GM12801 (cell line): Measurements from ENCODE around the gene BLOC1S4.

Experiments
- TF ChIP-seq, protein P1 (sequence below): IDR thresholded peaks from one replicate; pipeline ENCODE4 v1.5.1; 2011; ENCODE audit warnings: control low read depth; ENCODE audit not compliant: insufficient read length; ENCODE audit errors: extremely low read depth

BLOC1S4 gene

DNA sequence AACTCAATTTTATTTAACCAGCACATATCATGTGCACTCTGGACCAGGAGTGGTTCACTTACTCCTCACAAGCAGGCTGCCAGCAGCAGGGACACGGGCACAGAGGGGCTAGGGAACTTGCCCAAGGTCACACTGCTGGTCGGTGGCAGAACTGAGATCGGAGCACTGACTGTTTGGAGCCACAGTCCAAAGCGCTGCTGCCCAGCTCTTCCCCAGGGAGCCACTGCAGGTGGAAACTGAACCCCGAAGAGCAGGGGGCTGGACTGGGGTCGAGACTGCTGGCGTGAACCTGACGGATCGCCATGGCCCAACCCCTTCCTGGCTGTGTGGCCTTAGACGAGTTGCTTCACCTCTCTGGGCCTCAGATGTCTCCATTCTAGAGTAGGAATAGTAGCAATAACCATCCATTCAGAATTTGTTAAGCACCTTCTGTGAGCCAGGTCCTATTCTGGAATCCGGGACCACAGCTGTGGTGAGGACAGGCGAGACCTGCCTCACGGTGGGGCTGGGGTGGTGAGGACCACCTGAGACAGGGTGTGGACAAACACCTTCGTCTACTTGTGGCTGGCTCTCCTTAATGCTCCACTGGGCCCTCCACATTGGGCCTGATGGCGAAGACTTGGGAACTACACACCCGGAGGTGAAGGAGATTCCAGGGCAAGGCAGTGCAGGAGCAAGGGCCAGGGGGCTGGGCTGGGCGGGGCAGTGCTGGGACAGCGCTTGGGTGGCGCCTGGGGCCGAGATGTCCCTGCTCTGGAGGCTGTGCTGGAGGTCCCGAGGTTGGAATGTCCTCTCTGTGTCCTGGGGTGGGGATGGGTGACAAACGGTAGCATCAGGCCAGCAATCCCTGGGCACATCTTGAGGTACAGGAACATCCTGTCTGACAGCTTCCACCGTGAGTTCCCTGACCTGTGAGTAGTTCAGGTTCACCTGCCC is 34.6 kb downstream of the BLOC1S4 start:
- TF ChIP-seq, protein P1, sequence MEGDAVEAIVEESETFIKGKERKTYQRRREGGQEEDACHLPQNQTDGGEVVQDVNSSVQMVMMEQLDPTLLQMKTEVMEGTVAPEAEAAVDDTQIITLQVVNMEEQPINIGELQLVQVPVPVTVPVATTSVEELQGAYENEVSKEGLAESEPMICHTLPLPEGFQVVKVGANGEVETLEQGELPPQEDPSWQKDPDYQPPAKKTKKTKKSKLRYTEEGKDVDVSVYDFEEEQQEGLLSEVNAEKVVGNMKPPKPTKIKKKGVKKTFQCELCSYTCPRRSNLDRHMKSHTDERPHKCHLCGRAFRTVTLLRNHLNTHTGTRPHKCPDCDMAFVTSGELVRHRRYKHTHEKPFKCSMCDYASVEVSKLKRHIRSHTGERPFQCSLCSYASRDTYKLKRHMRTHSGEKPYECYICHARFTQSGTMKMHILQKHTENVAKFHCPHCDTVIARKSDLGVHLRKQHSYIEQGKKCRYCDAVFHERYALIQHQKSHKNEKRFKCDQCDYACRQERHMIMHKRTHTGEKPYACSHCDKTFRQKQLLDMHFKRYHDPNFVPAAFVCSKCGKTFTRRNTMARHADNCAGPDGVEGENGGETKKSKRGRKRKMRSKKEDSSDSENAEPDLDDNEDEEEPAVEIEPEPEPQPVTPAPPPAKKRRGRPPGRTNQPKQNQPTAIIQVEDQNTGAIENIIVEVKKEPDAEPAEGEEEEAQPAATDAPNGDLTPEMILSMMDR: no peak

DNA sequence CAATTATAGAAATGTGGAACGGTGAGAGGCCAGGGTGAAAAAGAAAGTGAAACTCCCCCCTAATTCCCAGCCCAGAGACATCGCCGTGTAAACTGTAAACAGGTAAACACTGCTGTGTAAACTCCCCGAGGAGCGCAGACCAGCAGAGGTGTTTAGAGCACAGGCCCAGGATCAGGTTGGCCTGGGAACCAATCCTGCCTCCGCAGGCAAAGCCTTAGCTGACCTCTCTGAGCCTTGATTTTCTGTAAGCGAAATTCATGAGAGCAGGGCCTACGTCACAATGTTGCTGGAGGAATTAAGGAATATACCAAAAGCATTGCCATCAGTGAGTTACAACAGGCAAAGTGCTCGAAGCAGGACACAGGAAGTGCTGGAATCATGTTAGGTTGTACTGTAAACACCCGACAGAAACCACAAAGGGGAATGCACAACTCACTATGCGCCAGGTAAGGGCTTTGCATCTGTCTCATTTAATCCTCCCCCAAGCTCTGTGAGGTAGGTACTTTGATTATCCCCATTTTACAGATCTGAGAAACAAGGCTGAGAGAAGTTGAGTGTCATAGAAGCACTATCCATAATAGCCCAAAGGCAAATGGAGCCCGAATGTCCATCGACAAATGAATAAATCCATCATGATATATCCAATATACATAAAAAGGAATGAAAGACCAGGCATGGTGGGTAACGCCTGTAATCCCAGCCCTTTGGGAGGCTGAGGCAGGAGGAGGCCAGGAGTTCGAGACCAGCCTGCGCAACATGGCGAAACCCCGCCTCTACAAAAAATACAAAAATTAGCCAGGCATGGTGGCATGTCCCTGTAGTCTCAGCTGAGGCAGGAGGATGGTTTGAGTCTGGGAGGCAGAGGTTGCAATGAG is 35.9 kb downstream of the BLOC1S4 start:
- TF ChIP-seq, protein P1: no peak

DNA sequence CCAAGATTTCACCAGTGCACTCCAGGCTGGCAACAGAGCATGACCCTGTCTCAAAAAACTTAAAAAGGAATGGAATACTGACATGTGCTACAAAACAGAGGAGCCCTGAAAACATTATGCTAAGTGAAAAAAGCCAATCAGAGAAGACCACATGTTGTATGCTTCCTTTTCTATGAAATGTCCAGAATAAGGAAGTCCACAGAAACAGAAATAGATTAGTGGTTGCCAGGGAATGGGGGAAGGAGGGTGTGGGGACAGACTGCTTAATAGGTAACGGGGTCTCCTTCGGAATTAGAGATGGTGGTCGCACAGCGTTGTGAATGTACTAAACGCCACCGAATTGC is 36.5 kb downstream of the BLOC1S4 start:
- TF ChIP-seq, protein P1: no peak

DNA sequence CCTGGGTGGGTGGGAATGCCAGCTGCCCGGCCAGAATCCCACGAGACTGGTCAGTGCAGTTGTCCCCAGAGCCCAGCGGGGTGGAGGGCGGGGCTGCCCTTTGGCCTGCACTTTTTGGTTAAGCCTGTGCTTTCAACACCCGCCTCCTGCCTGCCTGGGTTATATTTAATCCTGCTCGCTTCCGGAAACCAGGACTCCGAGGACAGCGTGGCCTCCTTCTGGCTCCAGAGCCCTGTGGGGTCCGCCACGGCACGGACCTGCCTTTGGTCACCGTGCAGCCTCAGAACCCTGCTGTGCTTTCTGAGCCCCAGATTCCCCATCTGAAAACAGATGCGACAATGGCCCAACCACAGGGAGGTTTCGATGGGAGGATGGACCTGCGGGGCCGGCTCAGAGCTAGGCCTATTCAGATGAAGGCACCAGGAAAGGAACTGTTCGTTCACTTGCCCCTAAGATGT is 37.2 kb downstream of the BLOC1S4 start:
- TF ChIP-seq, protein P1: no peak

DNA sequence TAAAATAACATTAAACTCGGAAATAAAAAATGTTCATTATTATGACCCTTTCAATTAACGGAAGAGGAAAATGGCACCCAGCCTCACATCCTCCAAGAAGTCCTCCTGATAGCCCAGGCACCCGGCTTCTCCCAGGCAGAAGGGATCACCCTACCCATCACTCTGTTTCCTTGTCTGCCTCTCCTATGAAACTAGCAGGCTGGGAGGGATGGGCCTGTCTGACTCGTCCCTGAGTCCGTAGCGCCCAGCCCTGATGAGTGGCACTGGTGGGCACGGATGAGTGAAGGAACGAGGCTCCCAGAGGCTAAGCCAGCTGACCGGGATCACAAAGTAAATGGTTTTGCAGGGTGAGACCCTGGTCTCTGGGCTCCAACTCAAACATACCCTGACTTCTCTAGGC is 37.9 kb downstream of the BLOC1S4 start:
- TF ChIP-seq, protein P1: no peak

DNA sequence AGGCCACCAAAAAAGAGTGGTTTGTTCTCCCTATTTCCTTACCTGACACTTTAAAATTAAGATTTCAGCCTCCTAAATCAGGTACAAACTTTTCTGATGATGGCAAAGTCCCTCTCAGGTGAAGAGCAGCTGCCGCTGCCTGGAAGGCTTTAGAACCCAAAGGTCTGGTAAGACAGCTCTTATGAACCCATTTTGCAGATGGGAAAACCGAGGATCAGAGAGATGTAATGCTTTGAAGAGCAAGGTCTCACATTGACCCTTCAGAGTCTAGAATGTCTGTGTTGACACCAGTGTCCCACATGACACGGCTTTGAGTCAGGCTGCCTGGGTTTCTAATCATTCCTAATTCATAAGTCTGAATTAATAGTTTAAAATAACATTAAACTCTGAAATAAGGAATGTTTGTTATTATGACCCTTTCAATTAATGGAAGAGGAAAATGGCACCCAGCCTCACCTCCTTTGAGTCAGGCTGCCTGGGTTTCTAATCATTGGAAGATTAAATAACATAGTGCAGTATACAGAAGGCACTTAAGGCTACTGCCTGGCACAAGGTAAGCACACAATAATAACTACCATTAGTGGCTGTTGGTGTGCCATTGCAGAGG is 38.6 kb downstream of the BLOC1S4 start:
- TF ChIP-seq, protein P1: no peak

DNA sequence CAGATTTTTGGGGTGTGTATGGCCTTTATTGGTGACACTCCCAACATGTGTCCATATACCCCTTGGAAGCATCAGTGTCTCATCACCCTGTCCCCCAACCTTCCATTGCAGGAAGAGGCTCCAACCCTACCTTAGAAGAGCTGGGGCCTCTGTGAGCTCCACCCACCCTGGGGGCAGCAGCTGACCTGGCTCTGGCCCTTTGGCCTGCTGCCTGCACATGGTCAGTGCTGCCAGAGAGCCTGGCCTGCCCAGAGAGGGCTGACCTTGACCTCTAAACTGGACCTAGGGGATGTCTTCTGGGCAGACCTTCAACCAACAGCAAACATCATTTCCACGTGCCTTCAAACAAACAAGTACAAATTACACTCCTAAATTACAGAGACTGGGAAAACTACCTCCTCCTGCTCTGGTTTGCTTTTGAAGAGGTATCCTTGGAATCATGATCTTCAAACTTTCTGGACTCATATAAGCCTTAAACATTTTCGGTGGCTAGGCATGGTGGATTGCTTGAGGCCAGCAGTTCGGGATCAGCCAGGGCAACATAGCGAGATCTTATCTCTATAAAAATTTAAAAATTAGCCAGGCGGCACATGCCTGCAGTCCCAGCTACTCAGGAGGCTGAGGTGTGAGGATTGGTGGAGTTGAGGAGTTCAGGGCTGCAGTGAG is 39.2 kb downstream of the BLOC1S4 start:
- TF ChIP-seq, protein P1: no peak
